SK-N-SH (cell line): ENCODE measurements around the gene ZNF827.

Source experiments
- RCOR1 ChIP-seq: fragments of 150-350 bp; IDR thresholded peaks from 2 replicates; pipeline ENCODE4 v1.6.1; 2017; ENCODE audit warnings: antibody characterized with exemption, low read length
- SIN3A ChIP-seq: IDR thresholded peaks from 2 replicates; pipeline ENCODE4 v1.6.1; 2012; ENCODE audit warnings: low read depth, mild to moderate bottlenecking, low read length, moderate library complexity, borderline replicate concordance
- TAF1 ChIP-seq: IDR thresholded peaks from 2 replicates; pipeline ENCODE4 v1.6.1; 2012; ENCODE audit warnings: low read depth, mild to moderate bottlenecking, low read length, moderate library complexity, borderline replicate concordance
- TF ChIP-seq, protein P1 (sequence below): fragments of 200-600 bp; sonication (generic); IDR thresholded peaks from 2 replicates; pipeline ENCODE4 v1.6.1; 2017; ENCODE audit warnings: antibody characterized with exemption, mild to moderate bottlenecking, moderate library complexity
- TF ChIP-seq, protein P2 (sequence below): IDR thresholded peaks from 2 replicates; pipeline ENCODE4; 2012

DNA sequence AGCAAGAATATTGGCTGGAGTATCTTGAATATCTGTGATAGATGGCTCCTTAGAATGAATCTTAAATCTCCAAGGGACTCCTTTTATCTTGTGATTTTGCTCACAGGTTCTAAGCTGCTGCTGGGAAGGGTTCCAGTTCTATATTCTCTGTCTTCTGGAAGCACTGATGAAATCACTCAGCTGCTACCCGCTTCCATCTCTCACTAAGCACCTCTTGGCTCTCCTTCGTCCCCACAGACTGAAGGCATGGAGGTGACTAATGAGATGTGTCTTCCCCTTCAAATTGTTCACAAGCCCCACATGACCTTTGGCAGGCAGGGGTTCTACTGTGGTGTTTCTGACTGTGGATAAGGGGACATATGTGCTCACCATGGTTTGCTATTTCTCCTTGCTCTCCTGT is 182.8 kb downstream of the ZNF827 start:
- no peak for TF ChIP-seq SIN3A
- TF ChIP-seq, protein P1, sequence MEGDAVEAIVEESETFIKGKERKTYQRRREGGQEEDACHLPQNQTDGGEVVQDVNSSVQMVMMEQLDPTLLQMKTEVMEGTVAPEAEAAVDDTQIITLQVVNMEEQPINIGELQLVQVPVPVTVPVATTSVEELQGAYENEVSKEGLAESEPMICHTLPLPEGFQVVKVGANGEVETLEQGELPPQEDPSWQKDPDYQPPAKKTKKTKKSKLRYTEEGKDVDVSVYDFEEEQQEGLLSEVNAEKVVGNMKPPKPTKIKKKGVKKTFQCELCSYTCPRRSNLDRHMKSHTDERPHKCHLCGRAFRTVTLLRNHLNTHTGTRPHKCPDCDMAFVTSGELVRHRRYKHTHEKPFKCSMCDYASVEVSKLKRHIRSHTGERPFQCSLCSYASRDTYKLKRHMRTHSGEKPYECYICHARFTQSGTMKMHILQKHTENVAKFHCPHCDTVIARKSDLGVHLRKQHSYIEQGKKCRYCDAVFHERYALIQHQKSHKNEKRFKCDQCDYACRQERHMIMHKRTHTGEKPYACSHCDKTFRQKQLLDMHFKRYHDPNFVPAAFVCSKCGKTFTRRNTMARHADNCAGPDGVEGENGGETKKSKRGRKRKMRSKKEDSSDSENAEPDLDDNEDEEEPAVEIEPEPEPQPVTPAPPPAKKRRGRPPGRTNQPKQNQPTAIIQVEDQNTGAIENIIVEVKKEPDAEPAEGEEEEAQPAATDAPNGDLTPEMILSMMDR, result no peak
- TF ChIP-seq TAF1, result no peak
- TF ChIP-seq RCOR1, result no peak
- TF ChIP-seq, protein P2, sequence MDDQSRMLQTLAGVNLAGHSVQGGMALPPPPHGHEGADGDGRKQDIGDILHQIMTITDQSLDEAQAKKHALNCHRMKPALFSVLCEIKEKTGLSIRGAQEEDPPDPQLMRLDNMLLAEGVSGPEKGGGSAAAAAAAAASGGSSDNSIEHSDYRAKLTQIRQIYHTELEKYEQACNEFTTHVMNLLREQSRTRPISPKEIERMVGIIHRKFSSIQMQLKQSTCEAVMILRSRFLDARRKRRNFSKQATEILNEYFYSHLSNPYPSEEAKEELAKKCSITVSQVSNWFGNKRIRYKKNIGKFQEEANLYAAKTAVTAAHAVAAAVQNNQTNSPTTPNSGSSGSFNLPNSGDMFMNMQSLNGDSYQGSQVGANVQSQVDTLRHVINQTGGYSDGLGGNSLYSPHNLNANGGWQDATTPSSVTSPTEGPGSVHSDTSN, result no peak
